Loucy (cell line): Measurements from ENCODE around the gene NUB1.

Experiments used
- EZH2phosphoT487 ChIP-seq: fragments of 200-600 bp; IDR thresholded peaks from 2 replicates; pipeline ENCODE4 v1.6.1; 2018; ENCODE audit warnings: antibody characterized with exemption, mild to moderate bottlenecking, moderate library complexity, borderline replicate concordance
- TF ChIP-seq, protein P1 (sequence below): fragments of 200-600 bp; sonication (generic); conservative IDR thresholded peaks from 2 replicates; pipeline ENCODE4 v1.5.1; 2014; ENCODE audit warnings: mild to moderate bottlenecking, antibody characterized with exemption, low read length

DNA sequence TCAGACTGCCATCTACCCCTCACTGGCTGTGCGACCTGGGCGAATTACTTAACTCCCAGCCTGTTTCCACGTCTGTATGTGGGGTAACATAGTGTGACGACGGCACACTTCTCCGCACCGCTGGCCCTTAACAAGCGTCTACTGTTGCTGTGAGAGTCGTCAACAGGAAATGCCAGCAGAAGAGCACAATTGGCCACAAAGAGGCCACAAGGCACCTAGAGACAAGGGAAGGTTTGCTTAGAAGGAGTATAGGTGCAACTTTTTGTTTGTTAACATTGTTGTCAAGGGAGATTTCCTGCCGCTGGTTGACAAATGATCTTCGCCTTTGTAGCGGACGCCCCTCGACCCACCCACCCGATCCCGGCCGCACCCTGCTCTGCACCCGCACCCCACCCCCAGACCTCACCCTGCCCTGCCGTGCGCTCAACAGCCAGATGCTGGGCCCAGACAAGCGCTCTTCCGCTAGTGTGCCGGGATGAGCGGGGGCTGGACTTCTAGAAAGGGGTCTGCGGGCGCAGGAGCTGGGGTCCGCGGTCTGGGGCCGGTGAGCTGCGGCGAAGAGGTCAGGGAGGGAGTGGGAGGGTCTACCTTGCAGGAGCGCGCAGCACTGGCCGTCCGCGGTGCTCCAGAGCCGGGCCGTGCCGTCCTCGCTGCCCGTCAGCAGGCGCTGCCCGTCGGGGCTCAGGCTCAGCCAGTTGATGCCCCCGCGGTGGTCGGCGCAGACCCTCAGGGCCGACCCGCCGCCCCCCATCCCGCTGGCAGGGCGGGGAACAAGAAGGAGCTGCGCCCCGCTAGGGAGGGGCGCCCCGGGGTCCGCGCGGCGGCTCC lies 67.4 kb downstream of the NUB1 start:
- TF ChIP-seq, protein P1, sequence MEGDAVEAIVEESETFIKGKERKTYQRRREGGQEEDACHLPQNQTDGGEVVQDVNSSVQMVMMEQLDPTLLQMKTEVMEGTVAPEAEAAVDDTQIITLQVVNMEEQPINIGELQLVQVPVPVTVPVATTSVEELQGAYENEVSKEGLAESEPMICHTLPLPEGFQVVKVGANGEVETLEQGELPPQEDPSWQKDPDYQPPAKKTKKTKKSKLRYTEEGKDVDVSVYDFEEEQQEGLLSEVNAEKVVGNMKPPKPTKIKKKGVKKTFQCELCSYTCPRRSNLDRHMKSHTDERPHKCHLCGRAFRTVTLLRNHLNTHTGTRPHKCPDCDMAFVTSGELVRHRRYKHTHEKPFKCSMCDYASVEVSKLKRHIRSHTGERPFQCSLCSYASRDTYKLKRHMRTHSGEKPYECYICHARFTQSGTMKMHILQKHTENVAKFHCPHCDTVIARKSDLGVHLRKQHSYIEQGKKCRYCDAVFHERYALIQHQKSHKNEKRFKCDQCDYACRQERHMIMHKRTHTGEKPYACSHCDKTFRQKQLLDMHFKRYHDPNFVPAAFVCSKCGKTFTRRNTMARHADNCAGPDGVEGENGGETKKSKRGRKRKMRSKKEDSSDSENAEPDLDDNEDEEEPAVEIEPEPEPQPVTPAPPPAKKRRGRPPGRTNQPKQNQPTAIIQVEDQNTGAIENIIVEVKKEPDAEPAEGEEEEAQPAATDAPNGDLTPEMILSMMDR: no peak
- TF ChIP-seq EZH2phosphoT487: no peak
